Prostate gland (tissue), 2 donors: ENCODE measurements around the gene HOXC6.

Experiments
- CTCF ChIP-seq, 4 experiments: fragments of 200-600 bp in 2 of 4; fragments of 450-650 bp in 2 of 4; sonication (generic) in 2 of 4; IDR thresholded peaks; 1 replicate in 3 of 4; 2 replicates in 1 of 4; pipeline ENCODE4 v1.5.1; 2016 to 2019; ENCODE audit warnings: antibody characterized with exemption in 4 of 4, mild to moderate bottlenecking in 2 of 4, moderate library complexity in 2 of 4
- POLR2A ChIP-seq: fragments of 450-650 bp; IDR thresholded peaks from one replicate; pipeline ENCODE4 v1.6.1; 2016; ENCODE audit warnings: antibody characterized with exemption, mild to moderate bottlenecking
- POLR2AphosphoS5 ChIP-seq: sonication (generic); formaldehyde crosslinking; IDR thresholded peaks from one replicate; pipeline ENCODE4 v1.6.1; 2017; ENCODE audit warnings: antibody characterized with exemption

GRCh38 chr12:53978477-53979356 lies 49.5 kb upstream of the HOXC6 start:
- TF ChIP-seq CTCF (IDR thresholded peaks at IDR 0.05) (no peak), POLR2AphosphoS5 (peak; percentile 19), POLR2A (no peak)
